ENCODE data around the gene PARP6.

Gene PARP6

GRCh38 chr15:72272213-72272996, at the start of gene PARP6:
TSS of gene PARP6 (minus strand) at chr15:72272554. CDS start at chr15:72267477, 5,077 bp downstream.
- peak within 1 kb of the TSS; percentile 63 for H3K27ac ChIP-seq
- peak; percentile 90 for DNase-seq (ENCODE audit: low read depth, low spot score)

GRCh38 chr15:72319985-72320671, 47.8 kb upstream of the PARP6 start, which contains the start of gene CELF6:
TSS of gene CELF6 (minus strand) at chr15:72320157. CDS start at chr15:72319874, 283 bp downstream.
- no peak within 1 kb of the TSS for H3K27ac ChIP-seq
- no peak for DNase-seq (ENCODE audit: low read depth, low spot score)

GRCh38 chr15:72319360-72319984, 47.1 kb upstream of the PARP6 start:
- no peak for DNase-seq (ENCODE audit: low read depth, low spot score)
- H3K27ac ChIP-seq = no peak overlapping the region

GRCh38 chr15:72318408-72318942, 46.1 kb upstream of the PARP6 start:
- DNase-seq (ENCODE audit: low read depth, low spot score) = no peak
- no peak overlapping the region for H3K27ac ChIP-seq

- no peak overlapping the region for H3K27ac ChIP-seq
- DNase-seq (ENCODE audit: low read depth, low spot score) = no peak
Measured at GRCh38 chr15:72315706-72316370, 43.5 kb upstream of the PARP6 start.

GRCh38 chr15:72313881-72314280, 41.5 kb upstream of the PARP6 start:
- H3K27ac ChIP-seq = no peak overlapping the region

GRCh38 chr15:72313448-72313840, 41.1 kb upstream of the PARP6 start:
- no peak overlapping the region for H3K27ac ChIP-seq
- DNase-seq (ENCODE audit: low read depth, low spot score) = no peak

More at GRCh38 chr15:72313881-72314280, 41.5 kb upstream of the PARP6 start:
- no peak for DNase-seq (ENCODE audit: low read depth, low spot score)

GRCh38 chr15:72312605-72313447, 40.5 kb upstream of the PARP6 start:
- no peak overlapping the region for H3K27ac ChIP-seq
- no peak for DNase-seq (ENCODE audit: low read depth, low spot score)

- no peak overlapping the region for H3K27ac ChIP-seq
- DNase-seq (ENCODE audit: low read depth, low spot score) = no peak
Measured at GRCh38 chr15:72307026-72307425, 34.7 kb upstream of the PARP6 start.

GRCh38 chr15:72306211-72306785, 33.9 kb upstream of the PARP6 start:
- H3K27ac ChIP-seq = no peak overlapping the region
- DNase-seq (ENCODE audit: low read depth, low spot score) = no peak

GRCh38 chr15:72304596-72304995, 32.2 kb upstream of the PARP6 start:
- no peak for DNase-seq (ENCODE audit: low read depth, low spot score)
- no peak overlapping the region for H3K27ac ChIP-seq

- no peak overlapping the region for H3K27ac ChIP-seq
Measured at GRCh38 chr15:72302955-72303354, 30.6 kb upstream of the PARP6 start.

GRCh38 chr15:72289597-72290325, 17.4 kb upstream of the PARP6 start:
- no peak for DNase-seq (ENCODE audit: low read depth, low spot score)
- H3K27ac ChIP-seq = no peak overlapping the region

More at GRCh38 chr15:72302955-72303354, 30.6 kb upstream of the PARP6 start:
- DNase-seq (ENCODE audit: low read depth, low spot score) = no peak

GRCh38 chr15:72288796-72289596, 16.6 kb upstream of the PARP6 start:
- no peak overlapping the region for H3K27ac ChIP-seq
- DNase-seq (ENCODE audit: low read depth, low spot score) = no peak

- H3K27ac ChIP-seq = no peak overlapping the region
- no peak for DNase-seq (ENCODE audit: low read depth, low spot score)
Measured at GRCh38 chr15:72285927-72286516, 13.7 kb upstream of the PARP6 start.

- no peak overlapping the region for H3K27ac ChIP-seq
- DNase-seq (ENCODE audit: low read depth, low spot score) = no peak
Measured at GRCh38 chr15:72285402-72285801, 13.0 kb upstream of the PARP6 start.

GRCh38 chr15:72284781-72285180, 12.4 kb upstream of the PARP6 start:
- DNase-seq (ENCODE audit: low read depth, low spot score) = peak; percentile 20

More at GRCh38 chr15:72284781-72285180, 12.4 kb upstream of the PARP6 start:
- no peak overlapping the region for H3K27ac ChIP-seq

Measured in epithelial cell of prostate (primary cell).